Subcutaneous abdominal adipose tissue (tissue), 5 donors: ENCODE measurements around the gene TAS2R9.
"Not testable (repeated sequence)": the region's sequence is repeated elsewhere in the genome, so short reads cannot be mapped to it uniquely, and the experiment has no call there.

Experiments
- H3K27ac ChIP-seq: one replicate; pipeline ENCODE4 v1.7.0; 2013; ENCODE audit warnings: low read depth, mild to moderate bottlenecking, inconsistent platforms, low read length, moderate library complexity
- H3K27me3 ChIP-seq, 5 donors: one replicate each; pipeline ENCODE4 v1.7.0; 2013; ENCODE audit warnings: low read length in 5 of 5, inconsistent platforms in 1 of 5; ENCODE audit not compliant: control insufficient read depth in 5 of 5, insufficient read depth in 4 of 5
- H3K36me3 ChIP-seq, 5 donors: one replicate each; pipeline ENCODE4 v1.7.0; 2013; ENCODE audit warnings: low read length in 5 of 5; ENCODE audit not compliant: control insufficient read depth in 5 of 5, insufficient read depth in 5 of 5
- H3K4me1 ChIP-seq, 5 donors: one replicate each; pipeline ENCODE4 v1.7.0; 2013; ENCODE audit warnings: low read length in 5 of 5, mild to moderate bottlenecking in 3 of 5, moderate library complexity in 1 of 5; ENCODE audit not compliant: control insufficient read depth in 5 of 5, insufficient read depth in 5 of 5
- H3K4me3 ChIP-seq, 5 donors: one replicate each; pipeline ENCODE4 v1.7.0; 2013; ENCODE audit warnings: low read length in 5 of 5, low read depth in 1 of 5
- H3K9ac ChIP-seq, 5 donors: one replicate each; pipeline ENCODE4 v1.7.0; 2013; ENCODE audit warnings: low read length in 5 of 5, mild to moderate bottlenecking in 4 of 5, moderate library complexity in 3 of 5
- H3K9me3 ChIP-seq, 5 donors: one replicate each; pipeline ENCODE4 v1.7.0; 2013; ENCODE audit warnings: low read length in 5 of 5; ENCODE audit not compliant: control insufficient read depth in 5 of 5
- donor health status: healthy.
- donor health status: healthy.
- donor health status: healthy.
- donor health status: healthy.
- donor health status: healthy.

Gene TAS2R9

GRCh38 chr12:10824957-10825356 lies 15.0 kb upstream of the TAS2R9 start:
- H3K27me3 ChIP-seq = no peaks in the 10 kb centered on the region
- no peak overlapping the region for H3K9ac ChIP-seq
- H3K4me3 ChIP-seq = no peak overlapping the region
- no peaks in the 10 kb centered on the region for H3K9me3 ChIP-seq
- no peak overlapping the region for H3K27ac ChIP-seq
- peaks cover 0 to 10% (median 0%) of the 10 kb centered on the region in 5 donors for H3K36me3 ChIP-seq
- H3K4me1 ChIP-seq = no peaks in the 10 kb centered on the region

- H3K36me3 ChIP-seq = no peaks in the 10 kb centered on the region
- H3K4me1 ChIP-seq = no peaks in the 10 kb centered on the region
- H3K9me3 ChIP-seq = no peaks in the 10 kb centered on the region
- H3K4me3 ChIP-seq = no peak overlapping the region
- H3K27ac ChIP-seq = no peak overlapping the region
- no peak overlapping the region for H3K9ac ChIP-seq
- no peaks in the 10 kb centered on the region for H3K27me3 ChIP-seq
These were observed 2.0 kb upstream of the TAS2R9 start for GRCh38 chr12:10811883-10812536.

GRCh38 chr12:10807186-10807585 lies 2.8 kb downstream of the TAS2R9 start, which contains the start of gene TAS2R8:
TSS of gene TAS2R8 (minus strand) at chr12:10807286. CDS start at chr12:10806980, 306 bp downstream.
- H3K9ac ChIP-seq = no peak within 1 kb of the TSS
- no peaks in the 10 kb centered on the region for H3K27me3 ChIP-seq
- H3K4me1 ChIP-seq = no peaks in the 10 kb centered on the region
- no peaks in the 10 kb centered on the region for H3K36me3 ChIP-seq
- no peak within 1 kb of the TSS for H3K4me3 ChIP-seq
- no peak within 1 kb of the TSS for H3K27ac ChIP-seq
- no peaks in the 10 kb centered on the region for H3K9me3 ChIP-seq

GRCh38 chr12:10802587-10802986 lies 7.4 kb downstream of the TAS2R9 start, which contains the start of gene TAS2R7:
TSS of gene TAS2R7 (minus strand) at chr12:10802627. CDS start at chr12:10802570, 57 bp downstream.
- H3K9ac ChIP-seq = no peak within 1 kb of the TSS
- no peak within 1 kb of the TSS for H3K27ac ChIP-seq
- H3K4me3 ChIP-seq = no peak within 1 kb of the TSS
- H3K27me3 ChIP-seq = no peaks in the 10 kb centered on the region
- H3K4me1 ChIP-seq = no peaks in the 10 kb centered on the region
- H3K9me3 ChIP-seq = no peaks in the 10 kb centered on the region
- no peaks in the 10 kb centered on the region for H3K36me3 ChIP-seq

- no peaks in the 10 kb centered on the region for H3K27me3 ChIP-seq
- no peaks in the 10 kb centered on the region for H3K9me3 ChIP-seq
- no peaks in the 10 kb centered on the region for H3K4me1 ChIP-seq
- no peaks in the 10 kb centered on the region for H3K36me3 ChIP-seq
- H3K27ac ChIP-seq = no peak overlapping the region
- no peak overlapping the region for H3K9ac ChIP-seq
- H3K4me3 ChIP-seq = no peak overlapping the region
These were observed 8.2 kb downstream of the TAS2R9 start for GRCh38 chr12:10801741-10802140.

GRCh38 chr12:10794222-10794621 lies 15.7 kb downstream of the TAS2R9 start:
- no peaks in the 10 kb centered on the region for H3K9me3 ChIP-seq
- no peaks in the 10 kb centered on the region for H3K4me1 ChIP-seq
- H3K27me3 ChIP-seq = no peaks in the 10 kb centered on the region
- H3K36me3 ChIP-seq = no peaks in the 10 kb centered on the region
- no peak overlapping the region for H3K9ac ChIP-seq
- H3K4me3 ChIP-seq = no peak overlapping the region
- no peak overlapping the region for H3K27ac ChIP-seq

- H3K27ac ChIP-seq, H3K9me3 ChIP-seq, H3K9ac ChIP-seq, H3K4me1 ChIP-seq, H3K4me3 ChIP-seq, H3K36me3 ChIP-seq, H3K27me3 ChIP-seq: not testable (repeated sequence)
These were observed 18.2 kb downstream of the TAS2R9 start for GRCh38 chr12:10791769-10792168.

GRCh38 chr12:10783252-10783651 lies 26.7 kb downstream of the TAS2R9 start:
- no peaks in the 10 kb centered on the region for H3K27me3 ChIP-seq
- H3K27ac ChIP-seq = no peak overlapping the region
- H3K9ac ChIP-seq = no peak overlapping the region
- H3K9me3 ChIP-seq = no peaks in the 10 kb centered on the region
- H3K36me3 ChIP-seq = no peaks in the 10 kb centered on the region
- H3K4me1 ChIP-seq = no peaks in the 10 kb centered on the region
- no peak overlapping the region for H3K4me3 ChIP-seq

- Histone ChIP-seq H3K27ac (no peak overlapping the region), H3K4me3 (no peak overlapping the region), H3K9me3 (no peaks in the 10 kb centered on the region), H3K9ac (no peak overlapping the region), H3K27me3 (peaks cover 0 to 2% (median 0%) of the 10 kb centered on the region in 5 donors), H3K4me1 (no peaks in the 10 kb centered on the region), H3K36me3 (no peaks in the 10 kb centered on the region)
These were observed 30.9 kb downstream of the TAS2R9 start for GRCh38 chr12:10779103-10779502.

- Histone ChIP-seq H3K4me3 (no peak overlapping the region), H3K4me1 (no peaks in the 10 kb centered on the region), H3K36me3 (no peaks in the 10 kb centered on the region), H3K27me3 (peaks cover 3 to 14% (median 6%) of the 10 kb centered on the region in 5 donors), H3K27ac (no peak overlapping the region), H3K9me3 (no peaks in the 10 kb centered on the region), H3K9ac (no peak overlapping the region)
These were observed 38.7 kb downstream of the TAS2R9 start for GRCh38 chr12:10771132-10771733.
